H9 (cell line): ENCODE data around the gene ATAT1. TPM values are rescaled to one million over a fixed set of nuclear protein-coding genes. Genes with fewer than 3 reads are reported as not detected.

Source experiments
- DNase-seq: peaks from one replicate; pipeline ENCODE4 v3.0.0-alpha.2; 2017
- H2AFZ ChIP-seq: one replicate; pipeline ENCODE4 v1.6.1; 2013; ENCODE audit warnings: mild to moderate bottlenecking, low read length, control low read depth, moderate library complexity
- H2AK5ac ChIP-seq: 2 replicates; pipeline ENCODE4 v1.6.1; 2013; ENCODE audit warnings: low read length, control low read depth, mixed read lengths; ENCODE audit not compliant: insufficient read length
- H2BK120ac ChIP-seq: one replicate; pipeline ENCODE4 v1.6.1; 2013; ENCODE audit warnings: low read depth, mild to moderate bottlenecking, low read length, control low read depth, inconsistent platforms; ENCODE audit not compliant: poor library complexity, severe bottlenecking
- H2BK12ac ChIP-seq: 2 replicates; pipeline ENCODE4 v1.6.1; 2013; ENCODE audit warnings: low read length, control low read depth, mixed read lengths, low read depth; ENCODE audit not compliant: insufficient read length
- H2BK15ac ChIP-seq: 2 replicates; pipeline ENCODE4 v1.6.1; 2013; ENCODE audit warnings: low read depth, low read length, control low read depth
- H2BK20ac ChIP-seq: one replicate; pipeline ENCODE4 v1.6.1; 2013; ENCODE audit warnings: low read depth, mild to moderate bottlenecking, low read length, control low read depth, inconsistent platforms; ENCODE audit not compliant: poor library complexity, severe bottlenecking
- H2BK5ac ChIP-seq: 2 replicates; pipeline ENCODE4 v1.6.1; 2013; ENCODE audit warnings: low read length, control low read depth, mixed read lengths; ENCODE audit not compliant: insufficient read length
- H3K14ac ChIP-seq: 2 replicates; pipeline ENCODE4 v1.6.1; 2013; ENCODE audit warnings: low read length, control low read depth; ENCODE audit not compliant: insufficient read depth
- H3K18ac ChIP-seq: 2 replicates; pipeline ENCODE4 v1.6.1; 2013; ENCODE audit warnings: low read depth, mild to moderate bottlenecking, mixed read lengths, low read length, control low read depth; ENCODE audit not compliant: insufficient read length
- H3K23ac ChIP-seq: 2 replicates; pipeline ENCODE4 v1.6.1; 2013; ENCODE audit warnings: low read length, control low read depth, mixed read lengths, low read depth; ENCODE audit not compliant: insufficient read length
- H3K23me2 ChIP-seq: 2 replicates; pipeline ENCODE4 v1.6.1; 2013; ENCODE audit warnings: low read depth, mild to moderate bottlenecking, mixed read lengths, low read length, control low read depth; ENCODE audit not compliant: insufficient read length, poor library complexity, severe bottlenecking
- H3K27ac ChIP-seq: 2 replicates; pipeline ENCODE4 v1.5.1; 2013; ENCODE audit warnings: low read length, control low read depth, mixed read lengths, low read depth; ENCODE audit not compliant: insufficient read length
- H3K27me3 ChIP-seq: 2 replicates; pipeline ENCODE4 v1.6.1; 2013; ENCODE audit warnings: low read length, control low read depth, inconsistent platforms; ENCODE audit not compliant: insufficient read depth
- H3K4ac ChIP-seq: 2 replicates; pipeline ENCODE4 v1.6.1; 2013; ENCODE audit warnings: low read depth, mild to moderate bottlenecking, control low read depth, inconsistent platforms, low read length, moderate library complexity
- H3K4me1 ChIP-seq: 2 replicates; pipeline ENCODE4 v1.6.1; 2013; ENCODE audit warnings: low read length, control low read depth, inconsistent platforms; ENCODE audit not compliant: insufficient read depth
- H3K4me2 ChIP-seq: 2 replicates; pipeline ENCODE4 v1.6.1; 2013; ENCODE audit warnings: low read length, control low read depth, mixed read lengths; ENCODE audit not compliant: insufficient read length, insufficient read depth
- H3K56ac ChIP-seq: 2 replicates; pipeline ENCODE4 v1.6.1; 2013; ENCODE audit warnings: low read depth, mild to moderate bottlenecking, mixed read lengths, low read length, control low read depth; ENCODE audit not compliant: insufficient read length
- H3K79me1 ChIP-seq: 2 replicates; pipeline ENCODE4 v1.6.1; 2013; ENCODE audit warnings: low read depth, mild to moderate bottlenecking, moderate library complexity, low read length, control low read depth, inconsistent platforms; ENCODE audit not compliant: insufficient read depth, poor library complexity, severe bottlenecking
- H3K79me2 ChIP-seq: 2 replicates; pipeline ENCODE4 v1.6.1; 2013; ENCODE audit warnings: low read length, control low read depth, inconsistent platforms; ENCODE audit not compliant: insufficient read depth
- H3K9ac ChIP-seq: 2 replicates; pipeline ENCODE4 v1.6.1; 2013; ENCODE audit warnings: low read length, control low read depth, mixed read lengths; ENCODE audit not compliant: insufficient read length; ENCODE audit errors: extremely low read depth
- H3K9me3 ChIP-seq: one replicate; pipeline ENCODE4 v1.6.1; 2013; ENCODE audit warnings: low read depth, low read length, inconsistent platforms; ENCODE audit not compliant: control insufficient read depth
- H3T11ph ChIP-seq: one replicate; pipeline ENCODE4 v1.6.1; 2013; ENCODE audit warnings: mild to moderate bottlenecking, low read length, control low read depth, inconsistent platforms
- H4K20me1 ChIP-seq: one replicate; pipeline ENCODE4 v1.6.1; 2013; ENCODE audit not compliant: control insufficient read depth, insufficient read length, insufficient read depth
- H4K5ac ChIP-seq: 2 replicates; pipeline ENCODE4 v1.6.1; 2013; ENCODE audit warnings: low read depth, mild to moderate bottlenecking, mixed read lengths, low read length, control low read depth; ENCODE audit not compliant: insufficient read length
- H4K8ac ChIP-seq: replicated peaks from 2 replicates; pipeline ENCODE4 v1.6.1; 2013; ENCODE audit warnings: low read length, control low read depth, mixed read lengths, low read depth; ENCODE audit not compliant: insufficient read length
- H4K91ac ChIP-seq: 2 replicates; pipeline ENCODE4 v1.6.1; 2013; ENCODE audit warnings: low read depth, mild to moderate bottlenecking, moderate library complexity, mixed read lengths, low read length, control low read depth; ENCODE audit not compliant: insufficient read length
- H3K27ac Mint-ChIP-seq, 3 experiments: 2 replicates in 2 of 3; 3 replicates in 1 of 3; pipeline ENCODE4 v1.8.0; 2020 to 2021; ENCODE audit warnings: mixed read lengths in 3 of 3, mild to moderate bottlenecking in 1 of 3, moderate library complexity in 1 of 3
- H3K27me3 Mint-ChIP-seq: 2 replicates; pipeline ENCODE4 v1.8.0; 2021; ENCODE audit warnings: low read depth, mild to moderate bottlenecking, moderate library complexity, mixed read lengths
- H3K36me3 Mint-ChIP-seq, 3 experiments: 2 replicates in 2 of 3; 3 replicates in 1 of 3; pipeline ENCODE4 v1.8.0; 2020 to 2021; ENCODE audit warnings: low read depth in 3 of 3, mixed read lengths in 3 of 3; ENCODE audit not compliant: insufficient read depth in 1 of 3
- H3K4me1 Mint-ChIP-seq, 2 experiments: 2 replicates each; pipeline ENCODE4 v1.8.0; 2020; ENCODE audit warnings: mixed read lengths in 2 of 2
- H3K4me3 Mint-ChIP-seq, 2 experiments: 2 replicates in 1 of 2; 3 replicates in 1 of 2; pipeline ENCODE4 v1.8.0; 2020 to 2021; ENCODE audit warnings: mild to moderate bottlenecking in 2 of 2, mixed read lengths in 2 of 2, moderate library complexity in 1 of 2
- H3K9me3 Mint-ChIP-seq, 2 experiments: 2 replicates in 1 of 2; 3 replicates in 1 of 2; pipeline ENCODE4 v1.8.0; 2020; ENCODE audit warnings: mild to moderate bottlenecking in 2 of 2, mixed read lengths in 2 of 2, moderate library complexity in 1 of 2
- CTCF ChIP-seq: fragments of 200-600 bp; sonication (generic); conservative IDR thresholded peaks from 3 replicates; pipeline ENCODE4 v1.8.0; 2021; ENCODE audit warnings: antibody characterized with exemption, mild to moderate bottlenecking
- WGBS: extraction: QIAGEN DNeasy Blood & Tissue Kit; methylation state at CpG from one replicate; pipeline ENCODE4 v1.1.7; 2013; ENCODE audit warnings: missing lambda C conversion rate, low lambda C conversion rate, mixed read lengths; ENCODE audit not compliant: insufficient read length; ENCODE audit errors: extremely low coverage; 5-methylcytosine and 5-hydroxymethylcytosine counted together
- total RNA-seq: library from RNA; stranded (reverse); gene quantifications from 2 replicates; pipeline ENCODE4 v1.2.1, GENCODE V29; 2021

The ATAT1 gene
- total RNA-seq, 1 experiment from 2014 or later, result 20.1 TPM

GRCh38 chr6:30651143-30651542, 24.5 kb downstream of the ATAT1 start:
- peak overlapping the region in 1 of 3 experiments; percentile 30; a peak in 1 of 7 replicates for H3K27ac Mint-ChIP-seq
- H4K91ac ChIP-seq, result no peak overlapping the region
- H3K4ac ChIP-seq, result no peak overlapping the region
- no peaks in the 10 kb centered on the region for H3K27me3 Mint-ChIP-seq
- no peak overlapping the region for H2AK5ac ChIP-seq
- no peak overlapping the region for H4K5ac ChIP-seq
- DNase-seq, result no peak
- H4K20me1 ChIP-seq, result no peaks in the 10 kb centered on the region
- H4K8ac ChIP-seq, result no peak overlapping the region
- no peak overlapping the region for H3K27ac ChIP-seq
- H3K9me3 ChIP-seq, result no peaks in the 10 kb centered on the region
- H3K27me3 ChIP-seq, result no peaks in the 10 kb centered on the region
- peaks cover 8% of the 10 kb centered on the region for H3K23me2 ChIP-seq
- H3K79me1 ChIP-seq, result peaks cover 2% of the 10 kb centered on the region
- no peak overlapping the region for H2BK12ac ChIP-seq
- no peak overlapping the region for H2BK5ac ChIP-seq
- H3K79me2 ChIP-seq, result no peaks in the 10 kb centered on the region
- TF ChIP-seq CTCF, result no peak
- H3K56ac ChIP-seq, result no peak overlapping the region
- H3T11ph ChIP-seq, result no peak overlapping the region
- H3K4me1 ChIP-seq, result no peaks in the 10 kb centered on the region
- H3K9me3 Mint-ChIP-seq, result no peaks in the 10 kb centered on the region
- H3K14ac ChIP-seq, result no peak overlapping the region
- no peak overlapping the region for H3K18ac ChIP-seq
- H3K9ac ChIP-seq, result no peak overlapping the region
- H2BK120ac ChIP-seq, result no peak overlapping the region
- H2BK20ac ChIP-seq, result no peak overlapping the region
- WGBS, result no CpG with 5 or more reads among the region's 12 CpGs
- H3K4me2 ChIP-seq, result no peak overlapping the region
- H3K4me3 Mint-ChIP-seq, result no peak overlapping the region; a peak in 1 of 5 replicates
- H2BK15ac ChIP-seq, result no peak overlapping the region
- peaks cover 8 to 12% of the 10 kb centered on the region in 2 experiments for H3K4me1 Mint-ChIP-seq
- no peak overlapping the region for H2AFZ ChIP-seq
- peaks cover 27 to 65% (median 50%) of the 10 kb centered on the region in 3 experiments for H3K36me3 Mint-ChIP-seq
- no peak overlapping the region for H3K23ac ChIP-seq
